B cell (primary cell): Measurements from ENCODE around the gene TFCP2L1. TPM values are rescaled to one million over a fixed set of nuclear protein-coding genes. Genes with fewer than 3 reads are reported as not detected.

Experiments used
- ATAC-seq: fragments of 200-7000 bp; cut with Tn5 transposase; one replicate; pipeline ENCODE4 v1.10.0; 2021; ENCODE audit warnings: low read depth, mild to moderate bottlenecking, moderate number of reproducible peaks, moderate library complexity
- CTCF ChIA-PET: fragments of 350-600 bp; sonication (Branson Sonifier 250); formaldehyde crosslinking; loops from one replicate; lab custom pipeline; 2021; ENCODE audit warnings: antibody characterized with exemption, inconsistent platforms; lab: Charles Lee
- POLR2A ChIA-PET: fragments of 350-600 bp; sonication (Branson Sonifier 250); formaldehyde crosslinking; loops from one replicate; lab custom pipeline; 2021; ENCODE audit warnings: antibody characterized with exemption; lab: Charles Lee
- DNase-seq: peaks from one replicate; pipeline ENCODE4 v3.0.0; 2013
- H2AFZ ChIP-seq: 2 replicates; pipeline ENCODE4 v1.6.1; 2012; ENCODE audit warnings: mild to moderate bottlenecking, low read depth, low read length; ENCODE audit not compliant: insufficient read depth, poor library complexity, severe bottlenecking
- H3K27ac ChIP-seq, 2 donors: 1 replicate in 1 of 2; 2 replicates in 1 of 2; pipeline ENCODE4 v1.5.1; 2012 to 2013; ENCODE audit warnings: low read length in 2 of 2, mild to moderate bottlenecking in 2 of 2, moderate library complexity in 1 of 2
- H3K27me3 ChIP-seq, 4 experiments: fragments of 200-600 bp in 1 of 4; sonication (generic) in 1 of 4; replicated peaks in 1 of 4; 1 replicate in 2 of 4; 2 replicates in 2 of 4; pipeline versions ENCODE4 v1.6.1 to v1.7.0; 2013 to 2016; ENCODE audit warnings: low read length in 3 of 4, mild to moderate bottlenecking in 2 of 4, mixed read lengths in 1 of 4, moderate library complexity in 1 of 4; ENCODE audit not compliant: insufficient read depth in 4 of 4, control insufficient read depth in 3 of 4; ENCODE audit errors: control extremely low read depth in 1 of 4
- H3K36me3 ChIP-seq, 2 experiments: replicated peaks in 1 of 2; 1 replicate in 1 of 2; 2 replicates in 1 of 2; pipeline versions ENCODE4 v1.6.1 to v1.7.1; 2013; ENCODE audit warnings: low read length in 1 of 2; ENCODE audit not compliant: insufficient read depth in 2 of 2, control insufficient read depth in 1 of 2; ENCODE audit errors: control extremely low read depth in 1 of 2, extremely low read depth in 1 of 2
- H3K4me1 ChIP-seq, 2 donors: fragments of 200-600 bp in 1 of 2; sonication (generic) in 1 of 2; 1 replicate in 1 of 2; 2 replicates in 1 of 2; pipeline versions ENCODE4 v1.5.1 to v1.6.1; 2013 to 2017; ENCODE audit warnings: low read length in 2 of 2; ENCODE audit not compliant: control insufficient read depth in 2 of 2, insufficient read depth in 2 of 2
- H3K4me2 ChIP-seq: replicated peaks from 2 replicates; pipeline ENCODE3; 2012; ENCODE audit warnings: mild to moderate bottlenecking, low read depth, low read length; ENCODE audit not compliant: poor library complexity, severe bottlenecking
- H3K4me3 ChIP-seq, 5 experiments: fragments of 200-600 bp in 1 of 5; sonication (generic) in 1 of 5; 1 replicate in 3 of 5; 2 replicates in 2 of 5; pipeline versions ENCODE4 v1.5.1 to v1.7.0; 2011 to 2016; ENCODE audit warnings: low read length in 4 of 5, mild to moderate bottlenecking in 4 of 5, low read depth in 2 of 5, control low read depth in 1 of 5, moderate library complexity in 1 of 5; ENCODE audit not compliant: insufficient read depth in 1 of 5; ENCODE audit errors: control extremely low read depth in 1 of 5, extremely low read depth in 1 of 5
- H3K79me2 ChIP-seq: fragments of 200-600 bp; sonication (generic); one replicate; pipeline ENCODE4 v1.6.0; 2016; ENCODE audit warnings: low read length; ENCODE audit not compliant: control insufficient read depth, insufficient read depth
- H3K9ac ChIP-seq: fragments of 200-600 bp; sonication (generic); 2 replicates; pipeline ENCODE4 v1.6.1; 2017; ENCODE audit warnings: mild to moderate bottlenecking, low read length, moderate library complexity
- H3K9me3 ChIP-seq, 3 donors: one replicate each; pipeline versions ENCODE4 v1.6.1 to v1.7.1; 2013; ENCODE audit warnings: low read length in 2 of 3; ENCODE audit not compliant: control insufficient read depth in 2 of 3, insufficient read depth in 1 of 3; ENCODE audit errors: control extremely low read depth in 1 of 3
- H4K20me1 ChIP-seq: 2 replicates; pipeline ENCODE4 v1.6.0; 2012; ENCODE audit warnings: mild to moderate bottlenecking, low read length; ENCODE audit not compliant: insufficient read depth, control insufficient read depth, poor library complexity, severe bottlenecking
- H3K27ac Mint-ChIP-seq: one replicate; pipeline ENCODE4 v1.8.0; 2021; ENCODE audit warnings: mixed read lengths
- H3K27me3 Mint-ChIP-seq: one replicate; pipeline ENCODE4 v1.8.0; 2021; ENCODE audit warnings: mixed read lengths
- H3K4me1 Mint-ChIP-seq: one replicate; pipeline ENCODE4 v1.8.0; 2021; ENCODE audit warnings: mixed read lengths
- H3K4me3 Mint-ChIP-seq: one replicate; pipeline ENCODE4 v1.8.0; 2021; ENCODE audit warnings: mixed read lengths
- H3K9me3 Mint-ChIP-seq: one replicate; pipeline ENCODE4 v1.8.0; 2022; ENCODE audit warnings: mixed read lengths; ENCODE audit not compliant: insufficient read depth
- EZH2 ChIP-seq: IDR thresholded peaks from 2 replicates; pipeline ENCODE4 v1.6.1; 2012; ENCODE audit warnings: borderline replicate concordance, low read depth, mild to moderate bottlenecking, moderate library complexity, low read length; ENCODE audit not compliant: insufficient read depth, poor library complexity, severe bottlenecking
- WGBS: methylation state at CpG from one replicate; pipeline ENCODE4 v1.1.5; 2013; ENCODE audit warnings: missing lambda C conversion rate; ENCODE audit not compliant: insufficient coverage; 5-methylcytosine and 5-hydroxymethylcytosine counted together
- intact Hi-C: fragments of 100-400 bp; cut with micrococcal nuclease; formaldehyde crosslinking; loops from one replicate; pipeline ENCODE4 v1.10.0; 2022
- polyA plus RNA-seq: library from polyadenylated mRNA; depleted of rRNA; stranded (reverse); fragments of >200 nt; gene quantifications from 2 replicates; pipeline ENCODE4 v1.2.3, GENCODE V29; 2012
- total RNA-seq, 2 donors: library from RNA; stranded (reverse); fragments of 120-200 nt in 1 of 2; gene quantifications; 1 replicate in 1 of 2; 2 replicates in 1 of 2; pipeline versions ENCODE4 v1.2.3 to v1.2.4, GENCODE V29; 2013 to 2022
- TF ChIP-seq, protein P1 (sequence below): fragments of 200-600 bp; IDR thresholded peaks from one replicate; pipeline ENCODE4 v1.8.0; 2022; ENCODE audit warnings: antibody characterized with exemption, mild to moderate bottlenecking

Gene TFCP2L1
- total and polyA plus RNA-seq, 2 donors (not counting 1 experiment from before 2014, with no cell fraction given): 0.03 TPM; not detected in 1

DNA sequence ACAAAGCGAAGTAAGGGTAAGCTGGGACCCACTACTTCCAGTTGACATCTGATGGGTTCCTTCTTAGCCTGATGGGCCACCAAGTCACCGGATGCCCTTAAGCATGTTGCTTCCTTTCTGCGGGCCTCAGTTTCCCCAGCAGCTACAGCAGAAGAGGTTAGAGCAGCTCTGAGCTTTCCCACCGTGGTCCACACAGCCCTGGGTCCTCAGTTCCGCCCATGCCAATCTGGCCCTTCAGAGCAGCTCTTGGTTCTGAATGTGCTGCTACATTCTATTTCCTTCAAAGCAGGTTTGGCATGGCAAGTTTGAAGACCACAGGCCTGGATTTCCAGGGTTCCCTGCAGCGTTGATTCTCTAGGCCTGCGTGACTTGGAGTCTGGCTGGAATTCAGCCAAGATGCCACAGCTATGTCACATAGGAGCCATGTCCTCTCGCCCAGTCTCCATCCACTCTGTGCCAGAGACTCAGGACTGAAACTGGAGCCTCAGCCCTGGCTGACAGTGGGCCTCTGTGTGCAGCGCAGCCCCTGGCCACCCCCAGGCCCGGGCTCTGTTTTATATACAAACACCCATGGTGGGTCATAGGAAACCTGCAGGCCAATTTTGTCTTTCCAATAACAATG, 79.6 kb downstream of the TFCP2L1 start:
- no peak overlapping the region for H3K4me2 ChIP-seq
- H3K9ac ChIP-seq: no peak overlapping the region
- ChIA-PET CTCF (no interaction called here), POLR2A (no interaction called here)
- DNase-seq (no peak), ATAC-seq (no peak)
- H3K4me1 Mint-ChIP-seq: no peaks in the 10 kb centered on the region
- no peaks in the 10 kb centered on the region for H4K20me1 ChIP-seq
- no peak overlapping the region for H3K4me3 ChIP-seq
- WGBS: 95% methylated on average over 9 of the region's 10 CpGs
- no peaks in the 10 kb centered on the region for H3K4me1 ChIP-seq
- H3K9me3 Mint-ChIP-seq: no peaks in the 10 kb centered on the region
- intact Hi-C loops: no loop called here
- no peak for TF ChIP-seq EZH2
- TF ChIP-seq, protein P1, sequence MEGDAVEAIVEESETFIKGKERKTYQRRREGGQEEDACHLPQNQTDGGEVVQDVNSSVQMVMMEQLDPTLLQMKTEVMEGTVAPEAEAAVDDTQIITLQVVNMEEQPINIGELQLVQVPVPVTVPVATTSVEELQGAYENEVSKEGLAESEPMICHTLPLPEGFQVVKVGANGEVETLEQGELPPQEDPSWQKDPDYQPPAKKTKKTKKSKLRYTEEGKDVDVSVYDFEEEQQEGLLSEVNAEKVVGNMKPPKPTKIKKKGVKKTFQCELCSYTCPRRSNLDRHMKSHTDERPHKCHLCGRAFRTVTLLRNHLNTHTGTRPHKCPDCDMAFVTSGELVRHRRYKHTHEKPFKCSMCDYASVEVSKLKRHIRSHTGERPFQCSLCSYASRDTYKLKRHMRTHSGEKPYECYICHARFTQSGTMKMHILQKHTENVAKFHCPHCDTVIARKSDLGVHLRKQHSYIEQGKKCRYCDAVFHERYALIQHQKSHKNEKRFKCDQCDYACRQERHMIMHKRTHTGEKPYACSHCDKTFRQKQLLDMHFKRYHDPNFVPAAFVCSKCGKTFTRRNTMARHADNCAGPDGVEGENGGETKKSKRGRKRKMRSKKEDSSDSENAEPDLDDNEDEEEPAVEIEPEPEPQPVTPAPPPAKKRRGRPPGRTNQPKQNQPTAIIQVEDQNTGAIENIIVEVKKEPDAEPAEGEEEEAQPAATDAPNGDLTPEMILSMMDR: no peak
- no peaks in the 10 kb centered on the region for H3K36me3 ChIP-seq
- no peak overlapping the region for H2AFZ ChIP-seq
- no peak overlapping the region for H3K27ac Mint-ChIP-seq
- H3K79me2 ChIP-seq: no peaks in the 10 kb centered on the region
- H3K27ac ChIP-seq: no peak overlapping the region
- H3K9me3 ChIP-seq: no peaks in the 10 kb centered on the region
- H3K27me3 Mint-ChIP-seq: no peaks in the 10 kb centered on the region
- no peak overlapping the region for H3K4me3 Mint-ChIP-seq
- H3K27me3 ChIP-seq: no peaks in the 10 kb centered on the region

DNA sequence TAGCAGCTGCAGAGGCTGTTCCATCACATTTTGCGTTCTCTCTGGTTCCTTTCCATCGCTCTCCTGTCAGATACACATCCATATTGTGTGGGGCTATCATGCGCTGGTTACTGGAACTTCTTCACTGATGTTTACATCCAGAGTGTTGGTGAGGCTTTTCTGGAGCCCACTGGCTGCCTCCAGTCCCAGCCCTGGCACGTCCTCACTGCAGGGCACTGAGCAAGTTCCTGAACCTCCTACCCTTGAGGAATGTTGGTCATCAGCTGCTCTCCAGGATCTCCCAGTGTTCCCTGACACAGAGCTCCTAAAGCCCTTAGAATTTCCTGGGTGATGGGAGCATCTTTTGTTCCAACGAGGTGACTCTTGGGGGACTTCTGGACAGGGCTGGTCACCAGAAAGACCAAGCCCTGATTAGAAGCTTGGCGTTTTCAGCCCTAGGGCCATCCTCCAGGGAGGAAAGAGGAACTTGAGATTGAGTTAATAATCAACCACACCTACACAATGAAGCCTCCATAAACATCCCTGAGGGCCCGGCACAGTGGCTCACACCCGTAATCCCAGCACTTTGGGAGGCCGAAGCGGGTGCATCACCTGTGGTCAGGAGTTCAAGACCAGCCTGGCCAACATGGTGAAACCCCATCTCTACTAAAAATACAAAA, 81.3 kb downstream of the TFCP2L1 start:
- POLR2A ChIA-PET: no interaction called here
- CTCF ChIA-PET: no interaction called here

More for the DNA sequence above, 81.3 kb downstream of the TFCP2L1 start:
- Histone ChIP-seq H3K4me3 (no peak overlapping the region), H4K20me1 (no peaks in the 10 kb centered on the region), H3K9me3 (no peaks in the 10 kb centered on the region), H3K4me1 (no peaks in the 10 kb centered on the region), H3K4me2 (no peak overlapping the region), H3K9ac (no peak overlapping the region), H3K79me2 (no peaks in the 10 kb centered on the region), H3K27ac (no peak overlapping the region), H3K36me3 (no peaks in the 10 kb centered on the region), H2AFZ (no peak overlapping the region), H3K27me3 (no peaks in the 10 kb centered on the region)
- Mint-ChIP-seq H3K4me1 (no peaks in the 10 kb centered on the region), H3K9me3 (no peaks in the 10 kb centered on the region), H3K27ac (no peak overlapping the region), H3K27me3 (no peaks in the 10 kb centered on the region), H3K4me3 (no peak overlapping the region)
- ATAC-seq (no peak), DNase-seq (no peak)
- intact Hi-C loops: no loop called here
- 88% methylated on average over 7 of the region's 10 CpGs for WGBS
- TF ChIP-seq, protein P1: no peak
- no peak for TF ChIP-seq EZH2
